ENCODE results near the gene SMC3.
"Not testable (repeated sequence)": the region's sequence is repeated elsewhere in the genome, so short reads cannot be mapped to it uniquely, and the experiment has no call there.

The SMC3 gene

GRCh38 chr10:110625951-110626855 lies 58.7 kb downstream of the SMC3 start:
- no peak for DNase-seq

GRCh38 chr10:110628161-110628560 lies 60.7 kb downstream of the SMC3 start:
- DNase-seq, result no peak

DNA sequence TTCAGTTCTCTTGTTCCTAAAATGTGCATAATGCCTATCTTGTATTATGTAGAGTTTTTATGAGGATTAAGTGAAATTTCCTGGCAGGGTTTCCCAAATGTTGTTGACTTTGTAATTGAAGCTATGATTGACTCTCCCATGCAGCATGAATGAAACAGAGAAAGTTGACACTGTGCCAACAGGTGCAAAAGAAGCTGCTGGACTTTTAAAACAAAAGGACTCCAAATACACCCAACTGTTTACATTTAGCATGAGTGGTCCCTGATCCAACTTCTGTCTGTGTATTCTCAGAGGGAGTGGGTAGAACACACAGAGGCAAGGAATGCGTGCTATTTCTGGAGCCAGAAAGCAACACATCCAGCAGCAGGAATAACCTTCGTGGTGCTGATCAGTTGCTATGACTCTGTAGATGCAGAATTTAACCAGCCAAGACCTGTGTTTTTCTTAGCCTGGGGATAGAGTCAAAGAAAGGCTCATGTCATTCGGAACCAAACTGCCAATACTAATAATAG lies 62.2 kb downstream of the SMC3 start:
- DNase-seq, result no peak

- DNase-seq, result no peak
These were observed 64.4 kb downstream of the SMC3 start for GRCh38 chr10:110631934-110632333.

GRCh38 chr10:110632591-110633215 lies 65.2 kb downstream of the SMC3 start:
- DNase-seq, result no peak

DNA sequence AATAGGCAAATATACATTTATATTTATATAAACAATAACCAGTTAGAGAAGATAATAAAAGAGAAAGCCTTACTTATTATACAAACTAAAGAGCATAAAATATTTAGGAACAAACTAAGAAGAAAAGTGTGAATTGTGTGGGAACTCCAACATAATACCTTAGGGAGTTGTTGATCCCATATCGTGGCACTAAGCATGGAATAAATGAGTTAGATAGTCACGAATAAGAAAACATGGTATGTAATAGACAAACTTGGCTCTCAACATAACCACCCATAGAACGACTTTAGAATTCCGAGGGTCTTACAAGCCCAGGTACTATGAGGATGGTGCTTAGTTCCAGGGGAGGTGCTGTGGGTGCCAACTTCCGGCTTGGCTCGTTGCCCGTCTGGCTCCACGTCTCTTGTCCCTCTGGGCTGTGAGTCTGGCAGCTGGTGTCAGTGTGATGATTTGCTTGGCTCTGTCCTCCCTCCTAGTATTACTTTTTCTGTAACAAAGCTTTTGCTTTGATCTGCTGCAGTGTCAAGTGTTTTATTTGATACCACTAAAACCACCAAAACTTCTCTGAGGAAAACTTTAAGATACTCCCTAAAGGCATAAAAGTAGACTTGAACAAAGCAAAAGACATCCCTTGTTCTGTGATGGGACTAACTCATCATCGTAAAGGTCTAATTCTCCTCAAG lies 67.2 kb downstream of the SMC3 start:
- DNase-seq, result no peak

- DNase-seq, result no peak
These were observed 69.1 kb downstream of the SMC3 start for GRCh38 chr10:110636572-110636931.

DNA sequence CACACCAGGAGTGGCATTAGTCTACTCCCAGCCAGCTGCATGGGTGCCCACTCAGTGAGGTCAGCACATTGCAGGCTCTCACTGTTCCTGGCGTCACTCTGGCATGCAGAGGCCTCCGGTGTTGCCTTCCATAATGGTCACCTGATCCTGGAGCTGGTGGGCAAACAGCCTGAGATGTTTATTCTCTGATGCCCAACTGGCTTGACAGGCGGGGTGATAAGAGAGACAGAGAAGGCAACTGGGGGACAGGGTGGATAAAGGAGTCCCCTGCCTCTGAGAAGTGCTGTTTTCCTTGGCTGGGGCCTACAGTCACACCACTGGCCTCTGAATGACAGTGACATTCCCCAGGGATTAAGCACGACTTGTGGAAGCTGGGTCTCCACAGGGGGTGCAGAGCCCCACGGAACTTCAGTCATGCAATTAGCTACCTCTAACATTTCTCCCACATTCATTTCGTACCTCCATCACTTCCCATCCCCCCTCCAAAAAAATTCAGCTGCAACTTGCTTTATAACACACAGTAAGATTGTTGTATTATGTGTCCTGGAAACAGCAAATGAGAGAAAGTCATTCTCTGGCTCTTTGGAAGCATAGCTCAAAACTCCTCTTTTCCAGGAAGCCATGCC lies 69.5 kb downstream of the SMC3 start:
- DNase-seq, result no peak

DNA sequence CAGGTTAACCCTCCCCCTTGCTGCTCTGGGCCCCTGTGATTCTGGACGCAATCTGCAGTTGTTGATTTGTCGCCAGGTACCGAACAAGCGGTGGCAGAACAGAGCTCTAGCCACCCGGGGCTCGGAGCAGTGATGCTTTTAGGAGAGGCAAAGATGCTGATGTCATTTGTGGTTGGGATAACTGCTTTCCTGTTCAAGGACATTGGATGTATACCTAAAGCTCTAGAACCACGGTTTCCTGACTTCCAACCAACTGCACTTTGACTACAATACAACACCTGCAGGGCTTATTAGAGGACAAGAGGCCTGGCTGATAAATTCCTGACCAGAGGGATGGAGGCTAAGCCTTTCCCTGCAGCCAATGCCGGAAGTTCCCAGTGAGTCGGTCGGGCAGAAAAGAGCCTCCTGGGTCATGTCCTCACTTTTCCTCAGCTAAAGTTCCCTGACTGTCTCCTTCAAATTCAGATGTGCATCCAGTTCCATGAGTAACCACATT lies 70.1 kb downstream of the SMC3 start:
- DNase-seq, result no peak

GRCh38 chr10:110638319-110638718 lies 70.8 kb downstream of the SMC3 start:
- DNase-seq, result no peak

GRCh38 chr10:110639046-110639445 lies 71.6 kb downstream of the SMC3 start:
- not testable (repeated sequence) for DNase-seq

DNA sequence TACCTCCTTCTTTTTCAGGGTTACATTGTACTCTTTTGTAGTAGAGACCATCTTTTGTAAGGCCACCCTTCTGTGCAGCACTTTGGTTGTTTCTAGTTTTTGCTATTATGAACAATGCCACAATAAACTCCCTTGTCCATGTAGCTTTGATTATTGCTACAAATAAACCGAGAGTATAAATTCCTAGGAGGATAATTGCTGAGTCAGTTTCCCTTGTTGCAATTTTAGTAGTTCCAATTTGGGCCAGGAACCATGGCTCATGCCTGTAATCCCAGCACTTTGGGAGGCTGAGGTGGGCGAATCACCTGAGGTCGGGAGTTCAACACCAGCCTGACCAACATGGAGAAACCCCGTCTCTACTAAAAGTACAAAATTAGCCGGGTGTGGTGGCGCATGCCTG lies 72.4 kb downstream of the SMC3 start:
- DNase-seq, result not testable (repeated sequence)

GRCh38 chr10:110641256-110641655 lies 73.8 kb downstream of the SMC3 start:
- DNase-seq, result no peak

- no peak for DNase-seq
These were observed 74.9 kb downstream of the SMC3 start for GRCh38 chr10:110642204-110643034.

- no peak for DNase-seq
These were observed 75.6 kb downstream of the SMC3 start for GRCh38 chr10:110643035-110643652.

GRCh38 chr10:110643653-110644597 lies 76.4 kb downstream of the SMC3 start, which contains the start of gene RBM20:
TSS of gene RBM20 (plus strand) at chr10:110644336. CDS start at chr10:110644455, 119 bp downstream.
- DNase-seq, result no peak

DNA sequence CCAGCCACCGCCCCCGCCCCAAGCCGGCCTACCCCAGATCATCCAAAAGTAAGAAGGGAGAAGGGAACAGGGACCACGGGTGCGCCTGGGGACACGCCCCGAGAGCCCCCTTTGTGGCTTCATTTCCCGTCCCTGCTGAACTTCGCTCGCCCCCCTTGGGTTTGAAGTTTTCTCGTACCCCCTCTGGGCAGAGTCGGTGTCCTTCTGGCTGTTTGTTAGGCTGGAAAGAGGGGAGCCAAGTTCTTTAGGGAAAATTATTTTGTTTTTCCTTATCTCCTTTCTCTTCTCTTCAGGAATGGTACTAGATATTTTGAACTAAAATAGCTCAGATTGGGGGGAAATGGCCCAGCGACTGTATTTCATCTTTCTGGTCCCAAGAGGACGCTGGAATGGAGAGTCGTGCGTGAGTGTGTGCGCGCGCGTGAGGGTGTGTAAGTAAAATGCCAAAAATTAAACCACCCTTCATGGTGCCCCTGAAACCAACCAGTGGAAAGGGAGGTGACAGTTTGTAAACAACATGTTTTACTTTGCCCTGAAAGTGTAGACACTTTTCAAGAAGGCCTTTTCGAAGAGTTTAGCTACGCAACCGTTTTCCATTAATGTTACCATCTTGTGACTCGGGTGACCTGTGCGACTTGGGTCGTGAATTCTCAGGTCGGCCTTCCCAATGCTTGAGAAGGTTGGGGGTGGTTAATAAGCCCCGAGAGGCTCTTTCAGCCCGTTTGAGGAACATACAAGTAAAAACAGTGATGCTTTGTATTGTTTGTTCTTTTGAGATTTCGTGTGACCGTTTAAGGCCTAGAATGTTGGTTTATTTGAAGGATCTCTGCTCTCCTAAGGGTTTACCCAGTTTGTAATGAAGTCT lies 77.3 kb downstream of the SMC3 start:
- no peak for DNase-seq

DNA sequence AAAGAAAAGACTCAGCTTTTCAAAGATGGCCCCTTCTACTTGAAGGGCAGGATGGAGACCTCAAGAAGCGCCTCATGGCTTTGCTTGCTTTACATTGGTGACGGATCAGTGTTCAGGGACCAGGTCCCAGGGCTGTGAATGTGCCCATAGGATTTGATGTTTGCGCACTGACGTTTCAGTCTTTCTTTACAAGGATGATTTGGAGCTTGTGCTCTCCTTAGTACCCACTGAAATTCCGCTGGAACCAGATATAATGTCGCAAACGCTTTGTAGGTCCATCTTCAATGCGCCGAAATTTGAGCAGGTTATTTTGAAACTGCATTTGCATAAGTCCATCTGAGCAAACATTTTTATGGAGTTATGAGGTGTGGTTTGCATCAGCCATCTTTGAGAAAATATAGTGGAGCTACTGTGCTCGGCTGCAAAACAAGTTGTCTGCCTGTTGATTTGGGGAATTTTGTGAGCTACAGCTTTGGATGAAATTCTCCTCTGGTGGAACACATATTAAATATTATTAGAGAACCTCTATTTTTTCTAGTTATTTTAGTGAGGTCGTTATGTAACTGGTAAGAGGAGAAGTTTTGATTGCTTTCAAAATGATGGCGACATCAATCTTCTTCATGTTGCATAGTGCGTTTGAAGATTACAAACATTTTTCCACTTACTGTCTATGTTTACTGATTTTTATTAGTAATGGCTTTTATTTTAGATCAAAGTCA lies 79.1 kb downstream of the SMC3 start:
- no peak for DNase-seq

DNA sequence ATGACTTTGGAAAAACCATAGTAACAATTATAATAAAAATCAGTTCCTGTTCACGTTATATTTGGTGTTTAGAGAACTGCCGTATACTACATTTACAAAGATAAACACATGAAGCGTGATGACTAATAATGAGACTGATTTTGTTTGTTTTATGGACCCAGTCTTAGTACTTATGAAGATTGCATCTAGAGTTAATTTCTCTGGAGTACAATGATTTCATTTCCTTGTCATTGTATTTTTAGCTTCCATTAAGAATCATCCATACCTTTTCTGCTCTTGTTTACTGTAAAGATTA lies 79.6 kb downstream of the SMC3 start:
- no peak for DNase-seq

Data from inflammatory macrophage treated with lipopolysaccharide for 4 hours (primary cell).